A549 (cell line): Measurements from ENCODE around the gene MBD1. TPM values are rescaled to one million over a fixed set of nuclear protein-coding genes. Genes with fewer than 3 reads are reported as not detected.
"Not testable (repeated sequence)": the region's sequence is repeated elsewhere in the genome, so short reads cannot be mapped to it uniquely, and the experiment has no call there.

Source experiments
- ATAC-seq, 2 experiments: fragments of 200-7000 bp in 1 of 2; fragments of >200 bp in 1 of 2; cut with Nextera tagmentation in 1 of 2; cut with Tn5 transposase in 1 of 2; 3 replicates each; pipeline versions ENCODE4 v1.8.0 to v1.9.1; 2018 to 2020; ENCODE audit warnings: mild to moderate bottlenecking in 1 of 2, moderate library complexity in 1 of 2
- CTCF ChIA-PET: fragments of 300-600 bp; sonication (Branson Sonifier 250); formaldehyde crosslinking; extraction: SDS; loops from one replicate; lab custom pipeline; 2021; ENCODE audit warnings: antibody characterized with exemption, inconsistent platforms; lab: Yijun Ruan, JAX
- POLR2A ChIA-PET: fragments of 350-600 bp; formaldehyde crosslinking; extraction: SDS; loops from one replicate; lab custom pipeline; 2021; ENCODE audit warnings: antibody characterized with exemption, inconsistent platforms; lab: Yijun Ruan, JAX
- DNase-seq, 2 experiments: peaks; one replicate each; pipeline versions ENCODE4 v3.0.0 to v3.0.0-alpha.2; 2011 to 2016; ENCODE audit warnings: low read depth in 1 of 2, low spot score in 1 of 2
- FAIRE-seq: peaks from 2 replicates; lab custom pipeline; 2011; peaks lifted over from hg19 to GRCh38; lab: Jason Lieb, UNC
- H3K27ac ChIP-seq, 2 experiments: fragments of >200 bp; sonication (Bioruptor Twin); formaldehyde crosslinking; 3 replicates each; pipeline ENCODE4 v1.5.1; 2016 to 2017
- H3K4me1 ChIP-seq: fragments of >200 bp; sonication (Bioruptor Twin); formaldehyde crosslinking; 3 replicates; pipeline ENCODE4 v1.6.1; 2016
- H3K4me2 ChIP-seq: fragments of >200 bp; sonication (Bioruptor Twin); formaldehyde crosslinking; 3 replicates; pipeline ENCODE4 v1.6.1; 2016
- H3K4me3 ChIP-seq: fragments of >200 bp; sonication (Bioruptor Twin); formaldehyde crosslinking; 3 replicates; pipeline ENCODE4 v1.5.1; 2016
- H3K9me3 ChIP-seq: fragments of >200 bp; sonication (Bioruptor Twin); formaldehyde crosslinking; 3 replicates; pipeline ENCODE4 v1.6.1; 2016
- CEBPB ChIP-seq, 2 experiments: fragments of >200 bp in 1 of 2; sonication (Bioruptor Twin) in 1 of 2; formaldehyde crosslinking in 1 of 2; IDR thresholded peaks; 2 replicates each; pipeline ENCODE4 v1.6.1; 2012 to 2016
- CHD4 ChIP-seq: fragments of 200-600 bp; sonication (generic); IDR thresholded peaks from 2 replicates; pipeline ENCODE4 v1.6.1; 2016; ENCODE audit warnings: antibody characterized with exemption, mild to moderate bottlenecking, borderline replicate concordance
- E2F6 ChIP-seq: IDR thresholded peaks from 2 replicates; pipeline ENCODE4 v1.6.1; 2012; ENCODE audit warnings: low read depth, borderline replicate concordance
- ESRRA ChIP-seq: fragments of 150-350 bp; IDR thresholded peaks from 2 replicates; pipeline ENCODE4 v1.6.1; 2014; ENCODE audit warnings: mild to moderate bottlenecking, low read length, borderline replicate concordance
- FOSB ChIP-seq: fragments of 250-450 bp; sonication (Bioruptor Pico); IDR thresholded peaks from 2 replicates; pipeline ENCODE4 v1.5.0; 2020; ENCODE audit warnings: mild to moderate bottlenecking, moderate library complexity
- HES2 ChIP-seq: fragments of >200 bp; sonication (Bioruptor Twin); formaldehyde crosslinking; IDR thresholded peaks from 2 replicates; pipeline ENCODE4 v1.6.1; 2016
- HMGXB4 ChIP-seq: fragments of 250-450 bp; sonication (Bioruptor Pico); IDR thresholded peaks from 2 replicates; pipeline ENCODE4 v1.5.0; 2021; ENCODE audit warnings: mild to moderate bottlenecking, moderate library complexity, borderline replicate concordance
- HOXA7 ChIP-seq: fragments of 250-450 bp; sonication (Bioruptor Pico); IDR thresholded peaks from 2 replicates; pipeline ENCODE4 v1.5.0; 2020; ENCODE audit warnings: mild to moderate bottlenecking, moderate library complexity
- HOXB13 ChIP-seq: fragments of 250-450 bp; sonication (Bioruptor Pico); IDR thresholded peaks from 2 replicates; pipeline ENCODE4 v1.5.0; 2020; ENCODE audit warnings: low read depth, mild to moderate bottlenecking, moderate library complexity
- HOXB5 ChIP-seq: fragments of 250-450 bp; sonication (Bioruptor Pico); IDR thresholded peaks from 2 replicates; pipeline ENCODE4 v1.5.0; 2020; ENCODE audit warnings: mild to moderate bottlenecking, moderate library complexity
- JUN ChIP-seq, 2 experiments: fragments of >200 bp; sonication (Bioruptor Twin); formaldehyde crosslinking; IDR thresholded peaks; 2 replicates in 1 of 2; 3 replicates in 1 of 2; pipeline ENCODE4 v1.6.1; 2016 to 2017
- JUNB ChIP-seq: fragments of >200 bp; sonication (Bioruptor Twin); formaldehyde crosslinking; IDR thresholded peaks from 2 replicates; pipeline ENCODE4 v1.6.1; 2016
- MYC ChIP-seq: IDR thresholded peaks from 2 replicates; pipeline ENCODE4 v1.6.1; 2012; ENCODE audit warnings: mild to moderate bottlenecking, inconsistent platforms, low read length, improper control_type of control experiment, borderline replicate concordance
- PHF8 ChIP-seq: fragments of 200-600 bp; sonication (generic); IDR thresholded peaks from 2 replicates; pipeline ENCODE4 v1.6.1; 2016; ENCODE audit warnings: low read depth, mild to moderate bottlenecking, antibody characterized with exemption, moderate library complexity, borderline replicate concordance
- POLR2A ChIP-seq: IDR thresholded peaks from 2 replicates; pipeline ENCODE4 v1.6.1; 2012; ENCODE audit warnings: mild to moderate bottlenecking, low read length
- RARB ChIP-seq: fragments of 250-450 bp; sonication (Bioruptor Pico); IDR thresholded peaks from 2 replicates; pipeline ENCODE4 v1.8.0; 2021; ENCODE audit warnings: mild to moderate bottlenecking, moderate library complexity
- SREBF2 ChIP-seq: fragments of 450-650 bp; IDR thresholded peaks from 2 replicates; pipeline ENCODE4 v1.6.1; 2014; ENCODE audit warnings: mild to moderate bottlenecking, moderate library complexity
- TP53 ChIP-seq: fragments of 250-450 bp; sonication (Bioruptor Pico); IDR thresholded peaks from 2 replicates; pipeline ENCODE4 v1.5.0; 2021; ENCODE audit warnings: mild to moderate bottlenecking, moderate library complexity
- WGBS: methylation state at CpG from one replicate; pipeline ENCODE4 v1.1.6; 2017; ENCODE audit errors: missing lambda C conversion rate; 5-methylcytosine and 5-hydroxymethylcytosine counted together
- polyA plus RNA-seq, 4 experiments: library from polyadenylated mRNA; depleted of rRNA in 3 of 4; stranded (reverse); fragments of >200 nt; fragmentation: RNase III in 1 of 4; extraction: RNeasy Plus Mini Kit Qiagen cat#74134 plus additional on column Dnase treatment in 1 of 4; gene quantifications; 2 replicates in 3 of 4; 3 replicates in 1 of 4; pipeline ENCODE4 v1.2.3, GENCODE V29; 2011 to 2017
- TF ChIP-seq, protein P1 (sequence below): fragments of 250-450 bp; sonication (Bioruptor Pico); IDR thresholded peaks from 2 replicates; pipeline ENCODE4 v1.5.0; 2020; ENCODE audit warnings: low read depth, mild to moderate bottlenecking, moderate library complexity

The MBD1 gene
- polyA plus RNA-seq, 2 of the 4 experiments (the other 2 are of a cell fraction): 27.9 to 28.6 TPM

GRCh38 chr18:50249576-50249975 lies 31.7 kb downstream of the MBD1 start:
- TF ChIP-seq E2F6: no peak
- no peak for TF ChIP-seq MYC
- TF ChIP-seq HOXB5 (CRISPR knock-in tag): no peak
- no peak for TF ChIP-seq PHF8
- no peak for TF ChIP-seq RARB (CRISPR knock-in tag)
- no peak for TF ChIP-seq POLR2A
- no peak for TF ChIP-seq HOXA7 (CRISPR knock-in tag)
- TF ChIP-seq FOSB: no peak
- TF ChIP-seq JUNB: no peak
- TF ChIP-seq ESRRA: no peak
- no peak for TF ChIP-seq SREBF2
- no peak overlapping the region for H3K4me3 ChIP-seq
- DNase-seq (no peak), ATAC-seq (no peak), FAIRE-seq (no peak)
- no peak overlapping the region for H3K4me2 ChIP-seq
- H3K9me3 ChIP-seq: no peaks in the 10 kb centered on the region
- ChIA-PET POLR2A (no interaction called here), CTCF (no interaction called here)
- no peak overlapping the region for H3K27ac ChIP-seq
- no peaks in the 10 kb centered on the region for H3K4me1 ChIP-seq

DNA sequence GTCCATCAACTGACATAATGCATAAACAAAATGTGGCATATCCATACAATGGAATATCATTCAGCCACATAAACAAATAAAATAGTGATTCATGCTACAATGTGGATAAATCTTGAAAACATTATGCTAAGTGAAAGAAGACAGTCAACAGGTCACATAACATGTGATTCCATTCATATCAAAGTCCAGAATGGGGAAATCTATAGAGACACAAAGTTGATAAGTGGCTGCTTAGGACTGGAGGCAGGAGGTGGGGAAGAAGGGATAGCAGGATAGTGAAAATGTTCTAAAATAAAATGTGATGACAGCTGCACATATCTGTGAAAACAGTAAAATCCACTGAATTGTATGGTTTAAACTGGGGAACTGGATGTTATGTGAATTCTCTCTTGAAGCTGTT lies 33.8 kb downstream of the MBD1 start:
- TF ChIP-seq, protein P1, sequence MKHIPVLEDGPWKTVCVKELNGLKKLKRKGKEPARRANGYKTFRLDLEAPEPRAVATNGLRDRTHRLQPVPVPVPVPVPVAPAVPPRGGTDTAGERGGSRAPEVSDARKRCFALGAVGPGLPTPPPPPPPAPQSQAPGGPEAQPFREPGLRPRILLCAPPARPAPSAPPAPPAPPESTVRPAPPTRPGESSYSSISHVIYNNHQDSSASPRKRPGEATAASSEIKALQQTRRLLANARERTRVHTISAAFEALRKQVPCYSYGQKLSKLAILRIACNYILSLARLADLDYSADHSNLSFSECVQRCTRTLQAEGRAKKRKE (CRISPR knock-in tag): no peak
- TF ChIP-seq RARB (CRISPR knock-in tag): no peak
- TF ChIP-seq CEBPB (IDR thresholded peaks at IDR 0.05): no peak
- no peak for TF ChIP-seq TP53
- no peak for TF ChIP-seq CHD4
- TF ChIP-seq HES2: no peak
- TF ChIP-seq JUN (IDR thresholded peaks at IDR 0.05): no peak
- TF ChIP-seq HMGXB4 (CRISPR knock-in tag): no peak
- no peak for TF ChIP-seq HOXB13
- TF ChIP-seq, all 56 proteins: peak for 0
- H3K4me3 ChIP-seq: no peak overlapping the region
- no peak overlapping the region for H3K4me2 ChIP-seq
- DNase-seq: no peak
- H3K9me3 ChIP-seq: no peaks in the 10 kb centered on the region
- H3K4me1 ChIP-seq: no peaks in the 10 kb centered on the region
- no peak for ATAC-seq
- ChIA-PET CTCF (no interaction called here), POLR2A (no interaction called here)
- FAIRE-seq: no peak
- no peak overlapping the region for H3K27ac ChIP-seq

GRCh38 chr18:50241768-50242167 lies 39.6 kb downstream of the MBD1 start:
- H3K27ac ChIP-seq, H3K4me2 ChIP-seq, POLR2A ChIA-PET, DNase-seq, H3K4me1 ChIP-seq, ATAC-seq, H3K9me3 ChIP-seq, FAIRE-seq, H3K4me3 ChIP-seq: not testable (repeated sequence)
- CTCF ChIA-PET: interaction anchor here (2.2 kb wide), 1 partner anchor 115 kb away, joined by 6 read pairs; no protein-coding TSS in a partner anchor
- WGBS: 44% methylated on average over 8 of the region's 8 CpGs
